HepG2 (cell line): ENCODE data around the gene VEGFB. TPM values are rescaled to one million over a fixed set of nuclear protein-coding genes. Genes with fewer than 3 reads are reported as not detected.

Experiments used
- BATF2 ChIP-seq: sonication (generic); formaldehyde crosslinking; IDR thresholded peaks from 2 replicates; pipeline ENCODE4 v1.8.0; 2022; ENCODE audit warnings: mild to moderate bottlenecking, missing genetic modification reagents, moderate library complexity
- CENPX ChIP-seq: sonication (generic); formaldehyde crosslinking; IDR thresholded peaks from 2 replicates; pipeline ENCODE4 v1.9.0; 2021; ENCODE audit warnings: mild to moderate bottlenecking, missing genetic modification reagents, moderate library complexity
- HCFC1 ChIP-seq: fragments of 150-350 bp; IDR thresholded peaks from 2 replicates; pipeline ENCODE4 v1.6.1; 2014; ENCODE audit warnings: low read depth, low read length
- HINFP ChIP-seq: sonication (generic); formaldehyde crosslinking; IDR thresholded peaks from 2 replicates; pipeline ENCODE4 v1.4.0; 2020; ENCODE audit warnings: low read depth, mild to moderate bottlenecking, missing genetic modification reagents
- HMGXB3 ChIP-seq: sonication (generic); formaldehyde crosslinking; IDR thresholded peaks from 2 replicates; pipeline ENCODE4 v1.4.0; 2020; ENCODE audit warnings: missing genetic modification reagents, borderline replicate concordance
- PHF21A ChIP-seq: sonication (generic); formaldehyde crosslinking; IDR thresholded peaks from 2 replicates; pipeline ENCODE4 v1.5.0; 2020; ENCODE audit warnings: mild to moderate bottlenecking, missing genetic modification reagents
- RAD21 ChIP-seq: fragments of 450-650 bp; formaldehyde crosslinking; IDR thresholded peaks from 2 replicates; pipeline ENCODE4 v1.5.0; 2020; ENCODE audit warnings: mild to moderate bottlenecking
- SATB2 ChIP-seq: sonication (generic); formaldehyde crosslinking; IDR thresholded peaks from 2 replicates; pipeline ENCODE4 v1.5.0; 2020; ENCODE audit warnings: missing genetic modification reagents
- ZBTB38 ChIP-seq: sonication (generic); formaldehyde crosslinking; IDR thresholded peaks from 2 replicates; pipeline ENCODE4 v1.5.1; 2020; ENCODE audit warnings: mild to moderate bottlenecking, missing genetic modification reagents
- ZBTB49 ChIP-seq: sonication (generic); formaldehyde crosslinking; IDR thresholded peaks from 2 replicates; pipeline ENCODE4 v1.4.0; 2020; ENCODE audit warnings: missing genetic modification reagents, borderline replicate concordance
- ZKSCAN5 ChIP-seq: sonication (generic); formaldehyde crosslinking; IDR thresholded peaks from 2 replicates; pipeline ENCODE4 v1.5.1; 2020; ENCODE audit warnings: mild to moderate bottlenecking, missing genetic modification reagents
- ZNF430 ChIP-seq: sonication (generic); formaldehyde crosslinking; IDR thresholded peaks from 2 replicates; pipeline ENCODE4 v1.9.0; 2021; ENCODE audit warnings: mild to moderate bottlenecking, missing genetic modification reagents
- ZNF501 ChIP-seq: sonication (generic); formaldehyde crosslinking; IDR thresholded peaks from 2 replicates; pipeline ENCODE4 v1.5.1; 2020; ENCODE audit warnings: mild to moderate bottlenecking, moderate library complexity, missing genetic modification reagents
- ZNF614 ChIP-seq: IDR thresholded peaks from 2 replicates; pipeline ENCODE4 v1.6.1; 2018; ENCODE audit warnings: missing biosample characterization, missing genetic modification reagents, inconsistent platforms, borderline replicate concordance
- polyA plus RNA-seq, 8 experiments: library from polyadenylated mRNA; depleted of rRNA in 3 of 8; stranded (reverse) in 7 of 8; unstranded in 1 of 8; fragments of >200 nt; fragmentation: Illumina TruSeq in 4 of 8; extraction: Trizol in 4 of 8; gene quantifications; 2 replicates each; pipeline versions ENCODE4 v1.2.1 to v1.2.3, GENCODE V29; 2011 to 2016; ENCODE audit warnings: low read depth in 4 of 8, missing spikeins in 1 of 8, mixed read lengths in 1 of 8; ENCODE audit not compliant: insufficient read depth in 1 of 8
- total RNA-seq, 5 experiments: library from RNA; depleted of rRNA; stranded (reverse); fragments of >200 nt; fragmentation: Illumina TruSeq; extraction: Trizol; gene quantifications; 2 replicates each; pipeline ENCODE4 v1.2.3, GENCODE V29; 2016; ENCODE audit warnings: low read depth in 1 of 5
- TF ChIP-seq, protein P1 (sequence below): IDR thresholded peaks from 2 replicates; pipeline ENCODE4 v1.6.1; 2012; ENCODE audit warnings: low read depth, low read length, improper control_type of control experiment
- TF ChIP-seq, protein P2 (sequence below), 2 experiments: fragments of 450-650 bp in 1 of 2; sonication (generic) in 1 of 2; formaldehyde crosslinking; IDR thresholded peaks; 2 replicates each; pipeline versions ENCODE4 v1.5.0 to v1.8.0; 2020 to 2022; ENCODE audit warnings: mild to moderate bottlenecking in 1 of 2, missing genetic modification reagents in 1 of 2

VEGFB gene
- total and polyA plus RNA-seq, 2 of the 13 experiments (the other 11 are each of a cell fraction or from before 2014, with no cell fraction given), result 9.0 to 11.3 TPM

- no peak for TF ChIP-seq HMGXB3 (CRISPR knock-in tag)
- TF ChIP-seq, protein P1, sequence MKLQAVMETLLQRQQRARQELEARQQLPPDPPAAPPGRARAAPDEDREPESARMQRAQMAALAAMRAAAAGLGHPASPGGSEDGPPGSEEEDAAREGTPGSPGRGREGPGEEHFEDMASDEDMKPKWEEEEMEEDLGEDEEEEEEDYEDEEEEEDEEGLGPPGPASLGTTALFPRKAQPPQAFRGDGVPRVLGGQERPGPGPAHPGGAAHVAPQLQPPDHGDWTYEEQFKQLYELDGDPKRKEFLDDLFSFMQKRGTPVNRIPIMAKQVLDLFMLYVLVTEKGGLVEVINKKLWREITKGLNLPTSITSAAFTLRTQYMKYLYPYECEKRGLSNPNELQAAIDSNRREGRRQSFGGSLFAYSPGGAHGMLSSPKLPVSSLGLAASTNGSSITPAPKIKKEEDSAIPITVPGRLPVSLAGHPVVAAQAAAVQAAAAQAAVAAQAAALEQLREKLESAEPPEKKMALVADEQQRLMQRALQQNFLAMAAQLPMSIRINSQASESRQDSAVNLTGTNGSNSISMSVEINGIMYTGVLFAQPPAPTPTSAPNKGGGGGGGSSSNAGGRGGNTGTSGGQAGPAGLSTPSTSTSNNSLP, result no peak
- no peak for TF ChIP-seq SATB2 (CRISPR knock-in tag)
- no peak for TF ChIP-seq ZKSCAN5
- TF ChIP-seq HINFP (CRISPR knock-in tag), result no peak
- 0 out of 2 replicates have a peak, but pooled peaks have one; percentile 47 for TF ChIP-seq ZNF501 (CRISPR knock-in tag)
- TF ChIP-seq PHF21A, result no peak
- no peak for TF ChIP-seq ZBTB49
- TF ChIP-seq BATF2, result no peak
- no peak for TF ChIP-seq RAD21
- TF ChIP-seq, protein P2, sequence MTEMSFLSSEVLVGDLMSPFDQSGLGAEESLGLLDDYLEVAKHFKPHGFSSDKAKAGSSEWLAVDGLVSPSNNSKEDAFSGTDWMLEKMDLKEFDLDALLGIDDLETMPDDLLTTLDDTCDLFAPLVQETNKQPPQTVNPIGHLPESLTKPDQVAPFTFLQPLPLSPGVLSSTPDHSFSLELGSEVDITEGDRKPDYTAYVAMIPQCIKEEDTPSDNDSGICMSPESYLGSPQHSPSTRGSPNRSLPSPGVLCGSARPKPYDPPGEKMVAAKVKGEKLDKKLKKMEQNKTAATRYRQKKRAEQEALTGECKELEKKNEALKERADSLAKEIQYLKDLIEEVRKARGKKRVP (CRISPR knock-in tag; IDR thresholded peaks at IDR 0.05), result no peak
- TF ChIP-seq HCFC1, result no peak
- no peak for TF ChIP-seq ZNF430 (CRISPR knock-in tag)
- TF ChIP-seq CENPX (CRISPR knock-in tag), result no peak
- TF ChIP-seq ZNF614 (CRISPR knock-in tag), result no peak
- no peak for TF ChIP-seq ZBTB38 (CRISPR knock-in tag)
Measured at GRCh38 chr11:64252003-64252872, 17.9 kb downstream of the VEGFB start (continued).
